Measurements from ENCODE around the gene NPFFR1. TPM values are rescaled to one million over a fixed set of nuclear protein-coding genes. Genes with fewer than 3 reads are reported as not detected.

NPFFR1 gene
- polyA plus RNA-seq, 6 donors from 2014 or later = not detected

DNA sequence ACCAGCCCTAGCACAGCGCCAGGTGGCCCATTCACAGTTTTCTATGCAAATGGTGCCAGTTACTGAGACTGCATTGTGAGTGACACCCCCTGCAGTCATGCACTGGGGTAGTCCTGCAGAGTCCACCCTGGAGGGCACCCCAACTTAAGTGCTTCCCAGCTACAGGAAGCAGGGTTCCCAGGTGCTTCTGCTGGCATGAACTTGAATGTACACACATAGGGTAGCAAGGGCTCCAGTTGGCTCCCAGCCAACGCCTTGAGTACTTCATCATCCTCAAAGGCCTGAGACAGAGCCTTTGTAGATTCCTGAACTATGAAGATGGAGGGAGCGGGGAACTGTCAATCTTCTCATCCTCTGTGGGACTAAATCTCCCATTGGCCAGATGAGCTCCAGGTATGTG, 11.5 kb upstream of the NPFFR1 start:
- peaks cover 7 to 10% (median 8%) of the 10 kb centered on the region in 3 donors for H3K27me3 Mint-ChIP-seq
- peaks cover 5 to 8% (median 7%) of the 10 kb centered on the region in 3 donors for H3K4me1 Mint-ChIP-seq
- no peaks in the 10 kb centered on the region for H3K36me3 Mint-ChIP-seq
- H3K4me3 Mint-ChIP-seq = no peak overlapping the region
- H3K27ac Mint-ChIP-seq = no peak overlapping the region
- H3K9me3 Mint-ChIP-seq = no peaks in the 10 kb centered on the region
- DNase-seq (no peak), ATAC-seq (ENCODE audit: low read depth in 2 of 2) (no peak)

DNA sequence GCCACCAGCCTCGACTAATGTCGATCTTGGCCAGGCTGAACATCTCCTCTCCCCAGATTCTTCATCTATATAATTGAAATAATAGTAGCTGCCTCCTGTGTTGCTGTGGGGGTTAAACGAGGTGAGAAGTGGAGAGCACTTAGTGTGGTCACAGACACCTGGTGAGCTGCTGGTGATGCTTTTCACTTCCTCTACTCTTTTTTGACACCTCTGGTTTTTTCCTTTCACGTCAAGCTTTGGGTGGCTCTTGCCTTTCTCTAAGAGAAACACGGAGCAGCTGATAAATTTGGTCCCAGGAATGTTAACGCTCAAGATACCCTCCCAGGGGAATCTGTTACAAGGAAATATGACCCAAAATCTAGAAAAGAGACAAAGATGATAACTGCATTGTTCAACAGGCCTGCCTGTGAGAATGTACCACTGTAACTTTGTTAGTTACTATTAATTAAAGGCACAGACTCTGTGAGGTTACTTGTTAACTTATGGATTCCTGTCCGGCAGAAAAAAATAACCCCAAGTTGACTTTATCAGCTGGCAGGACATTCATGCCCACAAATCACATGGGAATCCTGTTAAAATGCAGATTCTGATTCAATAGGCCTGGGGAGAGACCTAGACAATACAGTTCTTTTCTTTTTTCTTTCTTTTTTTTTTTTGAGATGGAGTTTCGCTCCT, 9.5 kb upstream of the NPFFR1 start:
- Mint-ChIP-seq H3K36me3 (no peaks in the 10 kb centered on the region), H3K9me3 (peaks cover 0 to 2% (median 0%) of the 10 kb centered on the region in 7 donors), H3K4me3 (no peak overlapping the region), H3K4me1 (peaks cover 5 to 8% (median 7%) of the 10 kb centered on the region in 3 donors), H3K27ac (peak overlapping the region in 2 of 6 donors; percentile 33 to 39), H3K27me3 (peaks cover 18 to 22% (median 18%) of the 10 kb centered on the region in 3 donors)
- ATAC-seq (ENCODE audit: low read depth in 2 of 2) (peak; percentile 62 to 70), DNase-seq (no peak)

DNA sequence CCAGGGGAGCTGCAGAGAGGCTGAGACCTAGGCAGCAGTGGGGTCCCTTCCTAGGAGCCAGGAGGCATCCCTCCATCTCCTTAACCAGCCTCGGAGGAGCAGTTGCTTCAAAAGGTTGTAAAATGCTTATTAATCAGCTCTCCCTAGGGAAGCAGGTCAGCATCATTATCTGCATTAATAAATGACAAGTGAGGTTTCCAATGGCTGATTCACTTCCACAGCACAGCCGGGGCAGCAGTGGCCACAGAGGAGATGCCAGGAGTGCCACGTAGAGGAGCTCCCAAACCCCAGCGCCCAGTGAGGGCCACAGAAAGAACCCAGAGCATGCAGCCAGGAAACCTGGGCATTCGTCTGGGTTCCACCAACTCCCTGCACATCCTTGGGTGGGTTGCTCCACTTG, 8.2 kb upstream of the NPFFR1 start:
- ATAC-seq (ENCODE audit: low read depth in 2 of 2) (no peak), DNase-seq (no peak)
- Mint-ChIP-seq H3K36me3 (no peaks in the 10 kb centered on the region), H3K4me1 (peaks cover 5 to 8% (median 7%) of the 10 kb centered on the region in 3 donors), H3K4me3 (no peak overlapping the region), H3K27me3 (peaks cover 22 to 32% (median 31%) of the 10 kb centered on the region in 3 donors), H3K9me3 (peaks cover 0 to 2% (median 0%) of the 10 kb centered on the region in 7 donors), H3K27ac (no peak overlapping the region)

DNA sequence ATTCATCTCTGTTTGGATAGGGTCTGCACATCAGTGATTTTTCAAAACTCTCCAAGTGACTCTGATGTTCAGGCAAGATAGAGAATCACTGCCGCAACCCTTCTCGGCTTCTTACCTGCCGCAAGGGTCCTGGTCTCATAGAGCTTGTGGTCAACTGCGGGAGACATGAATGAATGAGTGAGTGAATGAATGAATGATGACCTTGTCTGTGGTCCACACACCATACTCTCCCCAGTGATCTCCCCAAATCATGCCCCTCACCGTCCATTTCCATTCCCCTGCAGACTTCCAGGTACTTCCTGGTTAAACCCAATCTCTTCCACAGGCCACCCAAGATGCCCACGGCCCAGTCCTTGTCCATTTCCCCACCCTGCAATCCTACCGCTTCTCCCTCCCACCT, 5.9 kb upstream of the NPFFR1 start:
- ATAC-seq (ENCODE audit: low read depth in 2 of 2) = no peak
- peaks cover 41 to 48% (median 47%) of the 10 kb centered on the region in 3 donors for H3K27me3 Mint-ChIP-seq
- H3K36me3 Mint-ChIP-seq = no peaks in the 10 kb centered on the region
- no peak overlapping the region for H3K27ac Mint-ChIP-seq
- peaks cover 5 to 8% (median 7%) of the 10 kb centered on the region in 3 donors for H3K4me1 Mint-ChIP-seq
- no peak overlapping the region for H3K4me3 Mint-ChIP-seq
- no peak for DNase-seq
- peaks cover 0 to 5% (median 0%) of the 10 kb centered on the region in 7 donors for H3K9me3 Mint-ChIP-seq

DNA sequence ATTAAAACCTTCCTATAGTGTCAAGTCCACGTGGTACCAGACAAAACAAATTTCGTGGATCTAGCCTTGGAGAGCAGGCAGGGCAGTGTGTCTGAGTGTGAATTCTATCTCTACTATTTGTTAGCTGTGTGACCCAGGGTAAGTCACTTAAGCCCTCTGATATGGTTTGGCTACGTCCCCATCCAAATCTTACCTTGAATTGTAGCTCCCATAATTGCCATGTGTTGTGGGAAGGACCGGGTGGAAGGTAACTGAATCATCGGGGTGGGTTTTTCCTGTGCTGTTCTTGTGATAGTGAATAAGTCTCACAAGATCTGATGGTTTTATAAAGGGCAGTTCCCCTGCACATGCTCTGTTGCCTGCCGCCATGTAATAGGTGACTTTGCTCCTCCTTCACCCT, 2.8 kb upstream of the NPFFR1 start:
- Mint-ChIP-seq H3K27me3 (peaks cover 54 to 79% (median 75%) of the 10 kb centered on the region in 3 donors), H3K27ac (peak overlapping the region in 1 of 6 donors; percentile 16), H3K9me3 (peaks cover 0 to 10% (median 7%) of the 10 kb centered on the region in 7 donors), H3K4me3 (no peak overlapping the region), H3K4me1 (peaks cover 0 to 4% (median 4%) of the 10 kb centered on the region in 3 donors), H3K36me3 (peaks cover 0 to 4% of the 10 kb centered on the region in 2 donors)
- DNase-seq (no peak), ATAC-seq (ENCODE audit: low read depth in 2 of 2) (no peak)

DNA sequence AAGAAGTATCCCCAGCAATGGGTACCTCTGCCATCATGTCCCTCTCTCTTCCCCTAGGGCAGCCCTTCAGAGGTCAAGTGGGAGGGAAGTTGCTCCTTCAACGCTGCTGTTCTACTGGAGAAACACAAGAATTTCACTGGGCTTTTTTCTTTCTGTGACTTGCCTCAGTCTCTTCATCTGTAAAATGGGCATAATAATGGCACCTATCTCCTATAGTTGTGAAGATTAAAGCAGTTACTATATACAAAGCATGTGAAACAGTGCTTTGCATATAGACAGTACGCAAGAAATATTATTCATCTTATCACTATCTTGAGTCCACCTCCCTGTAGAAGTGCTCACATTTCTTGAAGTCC, 1.6 kb upstream of the NPFFR1 start:
- Mint-ChIP-seq H3K9me3 (peaks cover 0 to 10% (median 7%) of the 10 kb centered on the region in 7 donors), H3K36me3 (peaks cover 0 to 4% of the 10 kb centered on the region in 2 donors), H3K27ac (no peak overlapping the region), H3K4me1 (peaks cover 0 to 4% (median 4%) of the 10 kb centered on the region in 3 donors), H3K27me3 (peaks cover 59 to 90% (median 86%) of the 10 kb centered on the region in 3 donors), H3K4me3 (no peak overlapping the region)
- ATAC-seq (ENCODE audit: low read depth in 2 of 2) = no peak
- no peak for DNase-seq

DNA sequence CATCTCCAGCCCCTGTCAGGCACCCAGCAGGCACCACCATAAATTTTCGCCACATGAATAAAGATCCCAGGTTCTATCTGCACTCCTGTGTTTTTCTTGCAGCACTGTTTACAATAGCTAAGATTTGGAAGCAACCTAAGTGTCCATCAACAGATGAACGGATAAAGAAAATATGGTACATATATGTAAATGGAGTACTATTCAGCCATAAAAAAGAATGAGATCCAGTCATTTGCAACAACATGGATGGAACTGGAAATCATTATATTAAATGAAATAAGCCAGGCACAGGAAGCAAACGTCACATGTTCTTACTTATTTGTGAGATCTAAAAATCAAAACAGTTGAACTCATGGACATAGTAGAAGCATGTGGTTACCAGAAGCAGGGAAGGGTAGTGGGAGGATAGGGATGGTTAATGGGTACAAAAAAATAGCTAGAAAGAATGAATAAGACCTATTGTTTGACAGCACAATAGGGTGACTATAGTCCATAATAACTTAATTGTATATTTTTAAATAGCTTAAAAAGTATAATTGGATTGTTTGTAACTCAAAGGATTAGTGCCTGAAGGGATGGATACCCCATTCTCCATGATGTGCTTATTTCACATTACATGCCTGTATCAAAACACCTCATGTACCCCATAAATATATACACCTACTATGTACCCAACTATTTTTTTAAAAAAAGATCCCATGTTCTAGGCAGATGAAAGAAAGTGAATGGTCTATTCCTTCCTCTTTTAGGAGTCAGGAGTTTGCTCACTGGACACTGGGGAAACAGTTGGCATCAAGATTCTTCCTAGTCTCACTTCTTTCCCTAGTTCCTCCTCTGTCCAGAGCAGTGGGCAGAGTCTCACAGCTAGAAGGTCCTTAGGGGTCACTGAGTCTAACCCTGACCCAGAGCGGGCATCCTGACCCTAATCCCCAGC, 1.0 kb upstream of the NPFFR1 start:
- DNase-seq (no peak), ATAC-seq (ENCODE audit: low read depth in 2 of 2) (no peak)
- Mint-ChIP-seq H3K9me3 (peaks cover 0 to 11% (median 7%) of the 10 kb centered on the region in 7 donors), H3K27me3 (peaks cover 55 to 90% (median 87%) of the 10 kb centered on the region in 3 donors), H3K36me3 (peaks cover 0 to 4% of the 10 kb centered on the region in 2 donors), H3K4me1 (peaks cover 0 to 4% (median 4%) of the 10 kb centered on the region in 3 donors), H3K4me3 (peak overlapping the region in 1 of 8 donors; percentile 13), H3K27ac (no peak overlapping the region)

DNA sequence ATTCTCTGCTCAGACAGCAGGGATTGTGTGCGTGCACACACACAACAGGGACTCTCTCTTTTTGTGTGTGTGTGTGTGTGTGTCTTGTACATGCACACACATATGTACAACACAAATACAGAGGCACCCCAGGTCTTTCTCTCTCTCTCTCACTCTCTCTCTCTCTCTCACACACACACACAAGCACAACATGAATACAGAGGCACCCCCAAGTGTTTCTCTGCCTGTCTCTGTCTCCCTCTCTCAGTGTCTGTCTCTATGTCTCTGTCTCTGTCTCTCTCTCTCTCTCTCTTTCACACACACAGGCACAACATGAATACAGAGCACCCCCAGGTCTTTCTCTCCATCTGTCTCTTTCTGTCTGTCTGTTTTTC, 746 bp downstream of the NPFFR1 start:
- peaks cover 51 to 80% (median 79%) of the 10 kb centered on the region in 3 donors for H3K27me3 Mint-ChIP-seq
- peaks cover 0 to 11% (median 7%) of the 10 kb centered on the region in 7 donors for H3K9me3 Mint-ChIP-seq
- DNase-seq (no peak), ATAC-seq (ENCODE audit: low read depth in 2 of 2) (no peak)
- H3K4me3 Mint-ChIP-seq = peak overlapping the region in 1 of 8 donors; percentile 4
- H3K4me1 Mint-ChIP-seq = peaks cover 0 to 4% (median 4%) of the 10 kb centered on the region in 3 donors
- no peak overlapping the region for H3K27ac Mint-ChIP-seq
- H3K36me3 Mint-ChIP-seq = peaks cover 0 to 4% of the 10 kb centered on the region in 2 donors

DNA sequence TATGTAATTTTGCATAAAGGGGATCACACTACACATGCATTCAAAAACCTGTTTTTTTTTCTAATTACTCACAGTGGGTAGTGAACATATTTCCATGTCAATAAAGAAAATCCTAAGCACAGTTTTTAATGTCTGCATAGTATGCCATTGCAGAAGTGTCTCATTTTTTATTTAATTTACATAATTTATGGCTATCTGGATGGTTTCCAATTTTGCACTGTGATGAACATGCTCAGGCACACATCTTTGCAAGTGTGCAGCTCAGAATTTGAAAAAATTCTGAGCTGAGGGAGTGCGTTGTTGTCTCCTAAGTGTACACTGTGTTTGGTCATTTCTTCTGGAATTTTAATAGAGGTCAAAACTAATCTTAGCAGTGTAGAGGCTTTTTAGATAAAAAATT, 2.2 kb downstream of the NPFFR1 start:
- Mint-ChIP-seq H3K4me3 (no peak overlapping the region), H3K27ac (no peak overlapping the region), H3K36me3 (peaks cover 0 to 4% of the 10 kb centered on the region in 2 donors), H3K4me1 (peaks cover 0 to 4% (median 4%) of the 10 kb centered on the region in 3 donors), H3K27me3 (peaks cover 43 to 67% (median 65%) of the 10 kb centered on the region in 3 donors), H3K9me3 (peaks cover 0 to 11% (median 7%) of the 10 kb centered on the region in 7 donors)
- DNase-seq (no peak), ATAC-seq (ENCODE audit: low read depth in 2 of 2) (no peak)

DNA sequence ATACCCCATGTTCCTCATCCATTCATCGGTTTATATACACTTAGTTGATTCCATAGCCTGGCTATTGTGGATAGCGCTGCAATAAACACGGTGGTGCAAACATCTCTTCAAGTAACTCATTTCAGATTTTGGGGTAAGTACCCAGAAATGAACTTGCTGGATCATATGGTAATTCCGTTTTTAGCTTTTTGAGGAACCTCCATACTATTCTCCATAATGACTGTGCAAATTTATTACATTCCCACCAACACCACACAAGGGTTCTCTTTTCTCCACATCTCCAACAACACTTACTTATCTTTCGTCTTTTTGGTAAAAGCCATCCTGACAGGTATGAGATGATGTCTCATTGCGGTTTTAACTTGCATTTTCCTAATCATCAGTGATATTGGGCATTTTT, 3.7 kb downstream of the NPFFR1 start:
- Mint-ChIP-seq H3K27ac (no peak overlapping the region), H3K36me3 (peaks cover 0 to 4% of the 10 kb centered on the region in 2 donors), H3K27me3 (peaks cover 30 to 52% (median 50%) of the 10 kb centered on the region in 3 donors), H3K4me1 (peaks cover 0 to 4% (median 4%) of the 10 kb centered on the region in 3 donors), H3K4me3 (no peak overlapping the region), H3K9me3 (peaks cover 0 to 13% (median 7%) of the 10 kb centered on the region in 7 donors)
- no peak for ATAC-seq (ENCODE audit: low read depth in 2 of 2)
- no peak for DNase-seq

DNA sequence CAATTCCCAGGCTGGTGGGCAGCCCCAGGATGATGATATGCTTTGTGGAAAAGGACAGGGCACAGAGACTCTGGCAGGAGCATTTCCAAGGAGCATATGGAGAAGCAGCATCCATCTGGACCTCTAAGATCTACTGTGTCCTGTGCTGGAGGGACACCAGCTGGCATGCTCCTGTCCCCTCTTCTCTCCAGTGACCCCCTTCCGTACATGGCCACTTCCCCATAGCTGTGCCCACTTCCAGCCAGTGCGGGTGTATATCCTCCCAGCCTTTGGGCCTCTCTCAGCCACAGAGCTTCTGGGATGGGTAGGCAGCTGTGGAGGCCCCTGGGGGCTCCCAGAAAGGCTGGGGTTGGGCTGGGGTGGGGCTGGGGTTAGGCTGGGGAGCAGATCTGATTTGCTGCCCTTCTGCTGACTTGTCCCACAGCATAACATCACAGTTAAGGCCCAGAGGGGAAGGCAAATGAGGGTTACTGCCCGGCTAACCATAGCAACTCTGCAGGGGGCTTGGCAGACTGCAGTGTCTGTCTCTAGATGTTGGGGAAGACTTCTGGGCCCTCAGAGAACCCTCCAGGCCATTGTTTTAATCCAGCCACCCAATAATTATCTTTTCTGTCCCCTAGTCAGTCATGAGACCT, 6.3 kb downstream of the NPFFR1 start:
- ATAC-seq (ENCODE audit: low read depth in 2 of 2) (no peak), DNase-seq (no peak)
- peaks cover 0 to 7% (median 1%) of the 10 kb centered on the region in 7 donors for H3K9me3 Mint-ChIP-seq
- peak overlapping the region in 1 of 6 donors; percentile 42 for H3K27ac Mint-ChIP-seq
- peaks cover 1 to 15% (median 2%) of the 10 kb centered on the region in 3 donors for H3K4me1 Mint-ChIP-seq
- peaks cover 15 to 26% (median 26%) of the 10 kb centered on the region in 3 donors for H3K27me3 Mint-ChIP-seq
- no peaks in the 10 kb centered on the region for H3K36me3 Mint-ChIP-seq
- H3K4me3 Mint-ChIP-seq = no peak overlapping the region

DNA sequence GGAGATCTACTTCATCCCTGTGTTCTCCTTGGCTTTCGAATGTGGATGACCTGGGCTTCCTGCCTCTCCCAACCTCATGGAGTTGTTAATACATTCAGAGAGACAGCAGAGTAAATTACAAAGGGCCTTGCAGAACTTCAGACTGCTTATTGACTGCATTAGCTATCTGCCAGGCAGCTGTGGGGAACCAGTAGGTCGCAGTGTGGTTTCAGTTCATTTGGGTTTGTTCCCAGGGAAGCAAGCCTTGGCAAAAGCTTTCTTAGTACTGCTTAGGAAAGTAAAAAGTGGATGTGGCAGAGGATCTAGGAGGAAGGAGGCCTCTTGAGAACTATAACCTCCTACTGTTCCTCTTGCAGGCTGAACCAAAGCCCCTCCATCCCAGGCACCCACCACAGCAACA, 9.2 kb downstream of the NPFFR1 start:
- DNase-seq (no peak), ATAC-seq (ENCODE audit: low read depth in 2 of 2) (no peak)
- Mint-ChIP-seq H3K36me3 (no peaks in the 10 kb centered on the region), H3K4me3 (no peak overlapping the region), H3K9me3 (peaks cover 0 to 6% (median 1%) of the 10 kb centered on the region in 7 donors), H3K27ac (peak overlapping the region in 1 of 6 donors; percentile 15), H3K27me3 (peaks cover 0 to 6% (median 4%) of the 10 kb centered on the region in 3 donors), H3K4me1 (peaks cover 4 to 25% (median 10%) of the 10 kb centered on the region in 3 donors)

DNA sequence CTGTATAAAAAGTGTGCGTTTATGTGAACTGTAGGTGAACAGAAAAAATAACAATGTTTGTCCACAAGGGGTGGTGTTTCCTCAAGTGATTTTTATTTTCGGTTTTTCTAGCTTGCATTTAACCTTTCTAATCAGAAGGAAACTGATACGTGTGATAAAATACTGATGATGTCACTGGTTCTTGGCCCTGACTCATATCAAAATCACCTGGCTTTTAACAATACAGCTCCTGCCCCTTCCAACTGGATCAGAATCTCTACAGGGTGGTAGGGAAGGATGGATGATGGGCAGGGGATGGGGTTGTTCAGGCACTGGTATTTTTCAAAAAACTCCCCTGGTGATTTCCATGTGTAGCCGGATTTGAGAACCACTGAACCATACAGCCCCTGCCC, 10.9 kb downstream of the NPFFR1 start:
- no peaks in the 10 kb centered on the region for H3K36me3 Mint-ChIP-seq
- H3K4me3 Mint-ChIP-seq = peak overlapping the region in 6 of 8 donors; percentile 12 to 70 (median 41)
- H3K9me3 Mint-ChIP-seq = peaks cover 0 to 6% (median 1%) of the 10 kb centered on the region in 7 donors
- peaks cover 0 to 8% (median 4%) of the 10 kb centered on the region in 3 donors for H3K27me3 Mint-ChIP-seq
- peak overlapping the region in 1 of 6 donors; percentile 72 for H3K27ac Mint-ChIP-seq
- H3K4me1 Mint-ChIP-seq = peaks cover 4 to 25% (median 10%) of the 10 kb centered on the region in 3 donors
- ATAC-seq (ENCODE audit: low read depth in 2 of 2) (peak; percentile 86 to 90), DNase-seq (peak; percentile 17)
